ENCODE results near the gene NFATC1.

The NFATC1 gene

DNA sequence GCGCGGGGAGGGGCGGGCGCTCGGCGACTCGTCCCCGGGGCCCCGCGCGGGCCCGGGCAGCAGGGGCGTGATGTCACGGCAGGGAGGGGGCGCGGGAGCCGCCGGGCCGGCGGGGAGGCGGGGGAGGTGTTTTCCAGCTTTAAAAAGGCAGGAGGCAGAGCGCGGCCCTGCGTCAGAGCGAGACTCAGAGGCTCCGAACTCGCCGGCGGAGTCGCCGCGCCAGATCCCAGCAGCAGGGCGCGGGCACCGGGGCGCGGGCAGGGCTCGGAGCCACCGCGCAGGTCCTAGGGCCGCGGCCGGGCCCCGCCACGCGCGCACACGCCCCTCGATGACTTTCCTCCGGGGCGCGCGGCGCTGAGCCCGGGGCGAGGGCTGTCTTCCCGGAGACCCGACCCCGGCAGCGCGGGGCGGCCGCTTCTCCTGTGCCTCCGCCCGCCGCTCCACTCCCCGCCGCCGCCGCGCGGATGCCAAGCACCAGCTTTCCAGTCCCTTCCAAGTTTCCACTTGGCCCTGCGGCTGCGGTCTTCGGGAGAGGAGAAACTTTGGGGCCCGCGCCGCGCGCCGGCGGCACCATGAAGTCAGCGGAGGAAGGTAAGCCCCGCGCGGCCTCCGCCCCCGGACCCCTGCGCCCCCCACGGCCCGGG, at the start of gene NFATC1:
Gene NFATC1 (plus strand): TSS at position 170 of the 644 bp plus-strand sequence. CDS start 295 bp downstream, at position 465.
- no peak within 1 kb of the TSS for H3K9ac ChIP-seq
- peaks cover 4% of the 10 kb centered on the region for H3K4me1 ChIP-seq
- H3K9me3 ChIP-seq (ENCODE audit: control insufficient read depth, low read length): no peaks in the 10 kb centered on the region
- H3K4me3 ChIP-seq (ENCODE audit: low read depth, low read length): peak within 1 kb of the TSS; percentile 57
- H3K27me3 ChIP-seq (ENCODE audit: control insufficient read depth, insufficient read depth, low read length): no peaks in the 10 kb centered on the region
- no peaks in the 10 kb centered on the region for H3K36me3 ChIP-seq (ENCODE audit: control insufficient read depth, insufficient read depth, low read length)
- peak within 1 kb of the TSS; percentile 92 for H3K4me2 ChIP-seq (ENCODE audit: low read length)
- H2AFZ ChIP-seq: peak within 1 kb of the TSS; percentile 61
- H3K79me2 ChIP-seq: no peaks in the 10 kb centered on the region
- TF ChIP-seq, protein P1, sequence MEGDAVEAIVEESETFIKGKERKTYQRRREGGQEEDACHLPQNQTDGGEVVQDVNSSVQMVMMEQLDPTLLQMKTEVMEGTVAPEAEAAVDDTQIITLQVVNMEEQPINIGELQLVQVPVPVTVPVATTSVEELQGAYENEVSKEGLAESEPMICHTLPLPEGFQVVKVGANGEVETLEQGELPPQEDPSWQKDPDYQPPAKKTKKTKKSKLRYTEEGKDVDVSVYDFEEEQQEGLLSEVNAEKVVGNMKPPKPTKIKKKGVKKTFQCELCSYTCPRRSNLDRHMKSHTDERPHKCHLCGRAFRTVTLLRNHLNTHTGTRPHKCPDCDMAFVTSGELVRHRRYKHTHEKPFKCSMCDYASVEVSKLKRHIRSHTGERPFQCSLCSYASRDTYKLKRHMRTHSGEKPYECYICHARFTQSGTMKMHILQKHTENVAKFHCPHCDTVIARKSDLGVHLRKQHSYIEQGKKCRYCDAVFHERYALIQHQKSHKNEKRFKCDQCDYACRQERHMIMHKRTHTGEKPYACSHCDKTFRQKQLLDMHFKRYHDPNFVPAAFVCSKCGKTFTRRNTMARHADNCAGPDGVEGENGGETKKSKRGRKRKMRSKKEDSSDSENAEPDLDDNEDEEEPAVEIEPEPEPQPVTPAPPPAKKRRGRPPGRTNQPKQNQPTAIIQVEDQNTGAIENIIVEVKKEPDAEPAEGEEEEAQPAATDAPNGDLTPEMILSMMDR (IDR thresholded peaks at IDR 0.05): no peak
- H3K27ac ChIP-seq: peak within 1 kb of the TSS; percentile 47

- TF ChIP-seq, protein P1 (IDR thresholded peaks at IDR 0.05): no peak
- Histone ChIP-seq H3K36me3 (ENCODE audit: control insufficient read depth, insufficient read depth, low read length) (no peaks in the 10 kb centered on the region), H3K27ac (no peak overlapping the region), H3K79me2 (no peaks in the 10 kb centered on the region), H3K4me1 (no peaks in the 10 kb centered on the region), H3K4me3 (ENCODE audit: low read depth, low read length) (no peak overlapping the region), H3K27me3 (ENCODE audit: control insufficient read depth, insufficient read depth, low read length) (no peaks in the 10 kb centered on the region), H3K9ac (no peak overlapping the region), H3K4me2 (ENCODE audit: low read length) (no peak overlapping the region), H3K9me3 (ENCODE audit: control insufficient read depth, low read length) (no peaks in the 10 kb centered on the region), H2AFZ (no peak overlapping the region)
These were observed 49.7 kb upstream of the NFATC1 start for GRCh38 chr18:79345981-79346380.

DNA sequence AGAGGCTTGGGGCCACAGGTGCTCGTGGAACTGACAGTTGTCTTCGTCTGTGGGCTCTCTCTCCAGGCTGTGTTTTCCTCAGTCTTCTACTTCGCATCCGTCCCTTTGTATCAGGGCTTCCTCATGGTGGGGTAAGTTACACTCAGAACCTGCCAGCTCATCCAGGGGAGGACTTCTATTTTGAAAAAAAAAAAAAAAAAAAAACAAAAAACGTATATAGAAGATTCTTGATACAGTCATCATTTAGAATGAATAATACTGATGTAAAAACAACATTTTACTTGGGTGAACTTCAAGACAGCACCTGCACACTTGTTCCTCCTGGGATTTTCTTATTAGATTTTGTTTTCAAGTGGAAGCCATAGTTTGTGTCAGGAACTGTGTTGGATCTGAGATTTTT, 47.7 kb upstream of the NFATC1 start:
- Histone ChIP-seq H3K4me1 (no peaks in the 10 kb centered on the region), H3K27me3 (ENCODE audit: control insufficient read depth, insufficient read depth, low read length) (no peaks in the 10 kb centered on the region), H3K9ac (no peak overlapping the region), H3K27ac (no peak overlapping the region), H3K9me3 (ENCODE audit: control insufficient read depth, low read length) (no peaks in the 10 kb centered on the region), H3K36me3 (ENCODE audit: control insufficient read depth, insufficient read depth, low read length) (no peaks in the 10 kb centered on the region), H3K79me2 (no peaks in the 10 kb centered on the region), H3K4me3 (ENCODE audit: low read depth, low read length) (no peak overlapping the region), H2AFZ (no peak overlapping the region), H3K4me2 (ENCODE audit: low read length) (no peak overlapping the region)
- TF ChIP-seq, protein P1 (IDR thresholded peaks at IDR 0.05): no peak

DNA sequence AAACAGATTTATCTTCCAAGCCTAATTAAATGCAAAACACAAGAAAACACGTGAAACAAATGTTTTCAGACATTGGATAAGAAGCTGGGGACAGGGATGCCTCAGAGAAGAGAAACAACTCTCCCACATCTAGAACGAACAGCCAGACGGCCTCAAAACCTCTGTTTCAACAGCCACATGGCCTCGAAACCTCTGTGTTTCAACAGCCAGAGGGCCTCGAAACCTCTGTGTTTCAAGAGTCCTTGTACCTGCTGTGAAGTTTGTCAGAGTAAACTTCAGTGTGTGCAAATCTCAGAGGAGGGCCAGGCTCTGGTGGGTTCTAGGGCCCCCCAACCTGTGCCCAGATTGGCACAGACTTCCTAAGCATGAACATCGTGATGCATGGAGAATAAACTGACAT, 43.3 kb upstream of the NFATC1 start:
- TF ChIP-seq, protein P1 (IDR thresholded peaks at IDR 0.05): no peak
- Histone ChIP-seq H2AFZ (no peak overlapping the region), H3K4me2 (ENCODE audit: low read length) (no peak overlapping the region), H3K4me3 (ENCODE audit: low read depth, low read length) (no peak overlapping the region), H3K4me1 (no peaks in the 10 kb centered on the region), H3K9me3 (ENCODE audit: control insufficient read depth, low read length) (no peaks in the 10 kb centered on the region), H3K27me3 (ENCODE audit: control insufficient read depth, insufficient read depth, low read length) (no peaks in the 10 kb centered on the region), H3K27ac (no peak overlapping the region), H3K36me3 (ENCODE audit: control insufficient read depth, insufficient read depth, low read length) (no peaks in the 10 kb centered on the region), H3K79me2 (no peaks in the 10 kb centered on the region), H3K9ac (no peak overlapping the region)

DNA sequence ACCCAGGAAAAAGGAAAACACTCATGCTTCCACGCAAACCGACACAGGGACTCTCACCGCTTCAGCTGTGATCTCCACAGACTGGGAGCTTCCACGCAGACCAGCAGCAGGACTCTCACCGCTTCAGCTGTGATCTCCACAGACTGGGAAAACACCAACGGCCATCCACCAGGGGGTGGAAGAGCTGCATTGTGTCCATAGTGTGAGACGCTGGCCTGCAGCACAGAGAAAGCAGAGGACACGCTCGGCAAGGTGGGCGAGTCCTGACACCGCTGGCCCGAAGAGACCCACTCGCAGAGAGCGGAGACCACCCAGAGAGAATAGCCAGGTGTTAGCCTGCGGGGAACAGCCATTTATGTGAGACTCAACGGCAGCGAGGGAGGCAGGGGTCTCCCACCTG, 42.5 kb upstream of the NFATC1 start:
- H3K4me3 ChIP-seq (ENCODE audit: low read depth, low read length): no peak overlapping the region
- TF ChIP-seq, protein P1 (IDR thresholded peaks at IDR 0.05): no peak
- no peaks in the 10 kb centered on the region for H3K36me3 ChIP-seq (ENCODE audit: control insufficient read depth, insufficient read depth, low read length)
- no peaks in the 10 kb centered on the region for H3K9me3 ChIP-seq (ENCODE audit: control insufficient read depth, low read length)
- H3K4me1 ChIP-seq: no peaks in the 10 kb centered on the region
- no peaks in the 10 kb centered on the region for H3K79me2 ChIP-seq
- no peak overlapping the region for H3K9ac ChIP-seq
- no peak overlapping the region for H3K4me2 ChIP-seq (ENCODE audit: low read length)
- no peak overlapping the region for H2AFZ ChIP-seq
- H3K27me3 ChIP-seq (ENCODE audit: control insufficient read depth, insufficient read depth, low read length): no peaks in the 10 kb centered on the region
- no peak overlapping the region for H3K27ac ChIP-seq

Measured in parathyroid adenoma (tissue), 2 donors.